BLaER1 treated with 17β-estradiol and CSF1 and Interleukin-3, amounts not matched to agents 10 nM and 100 nM (cell line): ENCODE data around the gene MAPK12.

Experiments
- H3K27ac ChIP-seq, 11 experiments: shearing (Covaris generic); formaldehyde crosslinking; 2 replicates each; pipeline ENCODE4 v1.8.1; 2022
- H3K27me3 ChIP-seq, 11 experiments: shearing (Covaris generic); formaldehyde crosslinking; 2 replicates each; pipeline ENCODE4 v1.8.1; 2022
- H3K36me3 ChIP-seq, 11 experiments: shearing (Covaris generic); formaldehyde crosslinking; 2 replicates each; pipeline ENCODE4 v1.8.1; 2022
- H3K4me1 ChIP-seq, 10 experiments: shearing (Covaris generic); formaldehyde crosslinking; 2 replicates each; pipeline ENCODE4 v1.8.1; 2022
- H3K4me2 ChIP-seq, 11 experiments: shearing (Covaris generic); formaldehyde crosslinking; 2 replicates each; pipeline ENCODE4 v1.8.1; 2022
- H3K4me3 ChIP-seq, 10 experiments: shearing (Covaris generic); formaldehyde crosslinking; 2 replicates each; pipeline ENCODE4 v1.8.1; 2022
- H3K9ac ChIP-seq, 11 experiments: shearing (Covaris generic); formaldehyde crosslinking; 2 replicates each; pipeline ENCODE4 v1.8.1; 2022
- H3K9me3 ChIP-seq, 11 experiments: shearing (Covaris generic); formaldehyde crosslinking; replicated peaks in 1 of 11; 2 replicates each; pipeline ENCODE4 v1.8.1; 2022
- H4K20me1 ChIP-seq, 11 experiments: shearing (Covaris generic); formaldehyde crosslinking; 2 replicates each; pipeline ENCODE4 v1.8.1; 2022
- Cebpa-rat ChIP-seq, 11 experiments: shearing (Covaris generic); IDR thresholded peaks; 2 replicates each; pipeline ENCODE4 v1.8.1; 2022

The MAPK12 gene

DNA sequence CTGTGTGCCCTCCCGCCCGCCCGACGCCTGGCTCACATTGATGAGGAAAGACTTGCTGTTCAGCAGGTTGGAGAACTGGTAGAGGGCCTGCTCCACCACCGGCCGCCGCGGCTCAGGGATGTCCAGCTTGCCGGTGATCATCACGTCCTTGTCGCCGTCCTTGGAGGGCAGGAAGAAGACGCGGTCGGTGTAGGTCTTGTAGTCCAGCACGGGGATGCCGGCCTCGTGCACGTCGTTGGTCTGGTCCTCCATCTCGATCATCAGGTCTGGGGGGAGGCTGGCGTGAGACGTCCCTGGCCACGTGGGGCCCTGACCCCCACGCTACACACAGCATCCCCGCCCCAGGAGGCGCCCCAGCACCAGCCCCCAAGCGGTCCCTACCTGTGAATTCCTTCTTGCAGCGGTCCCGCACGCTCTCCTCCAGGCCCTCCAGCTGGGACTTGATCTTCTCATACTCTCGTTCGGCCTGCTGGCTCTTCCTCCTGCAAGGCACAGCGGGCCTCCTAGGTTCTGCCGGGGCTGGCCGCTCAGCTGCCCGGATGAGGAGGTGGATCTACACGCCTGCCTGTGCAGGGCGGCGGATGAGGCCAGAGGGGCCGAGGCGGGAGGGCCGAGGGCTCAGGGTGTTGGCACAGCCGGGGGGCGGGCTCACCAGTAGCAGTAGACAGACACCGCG is 19.4 kb upstream of the MAPK12 start:
- Histone ChIP-seq H3K27me3 (no peaks in the 10 kb centered on the region), H3K9me3 (peaks cover 0 to 4% (median 0%) of the 10 kb centered on the region in 11 experiments; a peak in 3 of 22 replicates), H3K4me3 (no peak overlapping the region), H3K4me2 (no peak overlapping the region), H3K9ac (no peak overlapping the region), H3K4me1 (peaks cover 1 to 9% (median 2%) of the 10 kb centered on the region in 10 experiments; a peak in 16 of 20 replicates), H4K20me1 (peaks cover 52 to 98% (median 78%) of the 10 kb centered on the region in 11 experiments), H3K27ac (no peak overlapping the region), H3K36me3 (peaks cover 84 to 95% (median 90%) of the 10 kb centered on the region in 11 experiments)
- TF ChIP-seq Cebpa-rat (IDR thresholded peaks at IDR 0.05): no peak

GRCh38 chr22:50280022-50280707 is 18.7 kb upstream of the MAPK12 start:
- H3K36me3 ChIP-seq: peaks cover 87 to 98% (median 94%) of the 10 kb centered on the region in 11 experiments
- no peaks in the 10 kb centered on the region for H3K27me3 ChIP-seq
- H3K9ac ChIP-seq: no peak overlapping the region
- TF ChIP-seq Cebpa-rat (IDR thresholded peaks at IDR 0.05): no peak
- H4K20me1 ChIP-seq: peaks cover 55 to 99% (median 81%) of the 10 kb centered on the region in 11 experiments; a peak in 21 of 22 replicates
- H3K4me1 ChIP-seq: peaks cover 8 to 16% (median 9%) of the 10 kb centered on the region in 10 experiments; a peak in 18 of 20 replicates
- H3K4me3 ChIP-seq: no peak overlapping the region
- no peak overlapping the region for H3K27ac ChIP-seq
- H3K4me2 ChIP-seq: no peak overlapping the region
- H3K9me3 ChIP-seq: peaks cover 0 to 4% (median 0%) of the 10 kb centered on the region in 11 experiments; a peak in 3 of 22 replicates

GRCh38 chr22:50278956-50279619 is 17.6 kb upstream of the MAPK12 start:
- no peak overlapping the region for H3K27ac ChIP-seq
- no peak overlapping the region for H3K4me3 ChIP-seq
- H3K4me1 ChIP-seq: peaks cover 12 to 22% (median 15%) of the 10 kb centered on the region in 10 experiments; a peak in 19 of 20 replicates
- peaks cover 51 to 96% (median 76%) of the 10 kb centered on the region in 11 experiments; a peak in 21 of 22 replicates for H4K20me1 ChIP-seq
- peaks cover 81 to 93% (median 88%) of the 10 kb centered on the region in 11 experiments for H3K36me3 ChIP-seq
- TF ChIP-seq Cebpa-rat (IDR thresholded peaks at IDR 0.05): no peak
- peaks cover 0 to 4% (median 0%) of the 10 kb centered on the region in 11 experiments; a peak in 3 of 22 replicates for H3K9me3 ChIP-seq
- no peak overlapping the region for H3K4me2 ChIP-seq
- no peak overlapping the region for H3K9ac ChIP-seq
- no peaks in the 10 kb centered on the region for H3K27me3 ChIP-seq

DNA sequence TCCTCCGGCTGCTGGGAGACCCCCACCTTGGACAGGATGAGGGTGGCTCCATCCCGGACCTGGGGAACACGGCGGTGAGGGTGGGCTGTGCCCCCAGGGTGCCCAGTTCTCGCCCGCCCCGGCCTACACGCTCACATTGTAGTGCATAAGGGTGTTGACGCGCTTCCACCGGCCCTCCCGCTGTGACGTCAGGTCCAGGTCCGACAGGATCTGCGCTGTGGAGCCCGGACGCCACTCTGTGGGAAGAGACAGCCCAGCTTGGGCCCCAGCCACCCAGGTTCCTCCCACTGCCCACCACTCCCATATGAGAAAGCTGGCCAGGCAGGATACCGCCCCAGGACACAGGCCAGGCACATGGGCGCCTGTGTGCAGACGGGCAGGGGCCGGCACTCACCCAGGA is 17.0 kb upstream of the MAPK12 start:
- no peak for TF ChIP-seq Cebpa-rat (IDR thresholded peaks at IDR 0.05)
- no peaks in the 10 kb centered on the region for H3K27me3 ChIP-seq
- no peak overlapping the region for H3K4me2 ChIP-seq
- no peak overlapping the region for H3K9ac ChIP-seq
- peaks cover 0 to 4% (median 0%) of the 10 kb centered on the region in 11 experiments; a peak in 3 of 22 replicates for H3K9me3 ChIP-seq
- peaks cover 12 to 26% (median 18%) of the 10 kb centered on the region in 10 experiments; a peak in 19 of 20 replicates for H3K4me1 ChIP-seq
- no peak overlapping the region for H3K4me3 ChIP-seq
- H3K27ac ChIP-seq: no peak overlapping the region
- H3K36me3 ChIP-seq: peaks cover 76 to 92% (median 85%) of the 10 kb centered on the region in 11 experiments
- H4K20me1 ChIP-seq: peaks cover 58 to 96% (median 79%) of the 10 kb centered on the region in 11 experiments; a peak in 21 of 22 replicates

GRCh38 chr22:50277761-50278160 is 16.3 kb upstream of the MAPK12 start:
- no peak for TF ChIP-seq Cebpa-rat (IDR thresholded peaks at IDR 0.05)
- H3K4me2 ChIP-seq: no peak overlapping the region
- H3K27me3 ChIP-seq: no peaks in the 10 kb centered on the region
- no peak overlapping the region for H3K9ac ChIP-seq
- peaks cover 70 to 85% (median 79%) of the 10 kb centered on the region in 11 experiments for H3K36me3 ChIP-seq
- H3K4me1 ChIP-seq: peaks cover 14 to 28% (median 20%) of the 10 kb centered on the region in 10 experiments
- no peak overlapping the region for H3K4me3 ChIP-seq
- peaks cover 0 to 4% (median 0%) of the 10 kb centered on the region in 11 experiments; a peak in 3 of 22 replicates for H3K9me3 ChIP-seq
- H3K27ac ChIP-seq: no peak overlapping the region
- H4K20me1 ChIP-seq: peaks cover 59 to 95% (median 78%) of the 10 kb centered on the region in 11 experiments

DNA sequence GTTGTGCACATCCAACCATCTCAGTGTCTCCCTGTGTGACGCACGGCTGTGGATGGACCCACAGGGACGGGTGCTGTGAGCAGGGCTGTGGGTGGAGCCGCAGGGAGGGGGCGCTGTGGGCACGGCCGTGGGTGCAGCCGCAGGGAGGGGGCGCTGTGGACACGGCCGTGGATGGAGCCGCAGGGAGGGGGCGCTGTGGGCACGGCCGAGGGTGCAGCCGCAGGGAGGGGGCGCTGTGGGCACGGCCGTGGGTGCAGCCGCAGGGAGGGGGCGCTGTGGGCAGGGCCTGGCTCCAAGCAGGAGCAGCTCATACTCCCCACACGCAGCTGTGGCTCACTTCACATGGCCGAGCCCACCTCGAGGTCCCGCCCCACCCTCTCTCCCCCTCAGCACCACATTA is 14.7 kb upstream of the MAPK12 start:
- Histone ChIP-seq H3K9me3 (peaks cover 0 to 4% (median 0%) of the 10 kb centered on the region in 11 experiments; a peak in 3 of 22 replicates), H4K20me1 (peaks cover 61 to 93% (median 72%) of the 10 kb centered on the region in 11 experiments), H3K4me2 (peak overlapping the region in 3 of 11 experiments; percentile 5 to 42 (median 17); a peak in 2 of 22 replicates), H3K4me3 (no peak overlapping the region), H3K27ac (no peak overlapping the region), H3K36me3 (peaks cover 54 to 69% (median 63%) of the 10 kb centered on the region in 11 experiments), H3K27me3 (peaks cover 0 to 6% (median 3%) of the 10 kb centered on the region in 11 experiments; a peak in 7 of 22 replicates), H3K9ac (no peak overlapping the region), H3K4me1 (peaks cover 29 to 44% (median 36%) of the 10 kb centered on the region in 10 experiments)
- no peak for TF ChIP-seq Cebpa-rat (IDR thresholded peaks at IDR 0.05)

DNA sequence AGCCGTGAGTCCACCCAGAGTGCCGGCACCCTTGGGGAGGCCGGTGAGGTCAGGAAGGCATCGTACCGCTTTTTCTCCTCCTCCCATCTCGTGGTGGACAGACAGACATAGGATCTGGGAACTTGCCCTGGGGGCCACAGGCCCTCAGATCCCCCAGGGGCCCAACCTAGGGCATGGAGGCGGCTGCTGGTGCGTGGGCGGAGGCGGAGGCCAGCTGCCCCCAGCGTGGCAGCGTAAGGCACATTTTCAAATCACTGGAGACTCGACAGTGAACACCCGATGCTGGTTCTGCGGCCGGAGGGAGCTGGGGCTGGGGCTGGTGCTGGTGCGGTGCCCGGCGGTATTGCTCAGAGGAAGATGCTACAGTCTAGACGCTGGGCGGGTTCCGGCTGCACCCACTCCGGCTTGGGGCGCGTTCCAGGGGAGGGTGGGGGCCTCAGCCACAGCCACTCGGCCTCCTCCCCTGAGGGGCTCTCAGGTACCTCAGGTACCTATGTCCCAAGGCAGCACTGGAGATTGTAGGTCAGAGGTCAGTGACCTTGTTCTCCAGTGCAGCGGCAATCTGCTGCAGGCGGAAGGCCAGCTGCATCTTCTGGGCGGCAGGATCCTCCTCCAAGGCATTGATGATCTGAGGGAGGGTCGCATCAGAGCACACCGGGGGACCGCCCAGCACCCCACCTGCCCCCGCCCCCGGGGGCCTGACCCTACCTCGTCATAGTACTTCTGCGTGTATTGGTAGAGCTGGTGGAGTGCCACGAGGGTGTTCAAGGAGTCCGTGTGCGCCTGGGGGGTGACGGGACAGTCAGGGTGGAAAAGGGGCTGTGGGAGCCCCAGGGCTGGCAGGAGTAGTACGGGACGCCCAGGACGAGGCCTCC is 13.9 kb upstream of the MAPK12 start:
- Histone ChIP-seq H3K27ac (0 out of 22 replicates have a peak overlapping the region, but pooled peaks of 1 of the 11 experiments have one; percentile 34), H3K4me3 (no peak overlapping the region), H3K9me3 (peaks cover 0 to 4% (median 0%) of the 10 kb centered on the region in 11 experiments; a peak in 3 of 22 replicates), H3K4me1 (peaks cover 36 to 51% (median 43%) of the 10 kb centered on the region in 10 experiments), H4K20me1 (peaks cover 61 to 94% (median 75%) of the 10 kb centered on the region in 11 experiments), H3K36me3 (peaks cover 48 to 62% (median 56%) of the 10 kb centered on the region in 11 experiments), H3K9ac (peak overlapping the region in 2 of 11 experiments; percentile 33 to 41; a peak in 1 of 22 replicates), H3K27me3 (peaks cover 0 to 10% (median 6%) of the 10 kb centered on the region in 11 experiments; a peak in 7 of 22 replicates), H3K4me2 (peak overlapping the region in 9 of 11 experiments; percentile 5 to 42 (median 15); a peak in 8 of 22 replicates)
- no peak for TF ChIP-seq Cebpa-rat (IDR thresholded peaks at IDR 0.05)
